Measurements from ENCODE around the gene FRMD1.

GRCh38 chr6:168127384-168127868 is 48.4 kb upstream of the FRMD1 start:
- no peak for TF ChIP-seq POLR2A (IDR thresholded peaks at IDR 0.05)
- no peak for TF ChIP-seq CTCF (IDR thresholded peaks at IDR 0.05)
